HK-2 (cell line): Measurements from ENCODE around the gene ANKS1B.

Source experiments
- DNase-seq: peaks from one replicate; pipeline ENCODE4 v3.0.0-alpha.2; 2018; ENCODE audit not compliant: unreplicated experiment

ANKS1B gene

DNA sequence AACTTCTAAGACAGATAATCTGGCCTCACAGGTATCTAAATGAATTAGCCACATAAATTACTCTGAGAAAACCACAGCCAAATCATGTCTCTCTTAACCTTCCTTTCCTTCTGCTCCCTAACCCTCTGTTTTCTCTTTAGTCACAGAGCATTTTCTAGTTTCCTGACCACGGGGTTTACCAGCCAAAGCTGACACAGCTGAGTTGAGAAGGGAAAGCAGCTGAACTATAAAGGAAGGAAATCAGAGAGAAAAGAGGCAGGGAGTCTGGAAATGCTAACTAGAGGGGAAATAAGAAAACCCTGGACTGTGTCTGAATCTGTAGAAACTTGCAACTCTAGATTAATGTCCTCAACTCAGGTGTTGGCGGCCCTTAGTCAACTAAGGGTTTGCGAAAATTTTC lies 24.4 kb downstream of the ANKS1B start:
- DNase-seq = no peak

DNA sequence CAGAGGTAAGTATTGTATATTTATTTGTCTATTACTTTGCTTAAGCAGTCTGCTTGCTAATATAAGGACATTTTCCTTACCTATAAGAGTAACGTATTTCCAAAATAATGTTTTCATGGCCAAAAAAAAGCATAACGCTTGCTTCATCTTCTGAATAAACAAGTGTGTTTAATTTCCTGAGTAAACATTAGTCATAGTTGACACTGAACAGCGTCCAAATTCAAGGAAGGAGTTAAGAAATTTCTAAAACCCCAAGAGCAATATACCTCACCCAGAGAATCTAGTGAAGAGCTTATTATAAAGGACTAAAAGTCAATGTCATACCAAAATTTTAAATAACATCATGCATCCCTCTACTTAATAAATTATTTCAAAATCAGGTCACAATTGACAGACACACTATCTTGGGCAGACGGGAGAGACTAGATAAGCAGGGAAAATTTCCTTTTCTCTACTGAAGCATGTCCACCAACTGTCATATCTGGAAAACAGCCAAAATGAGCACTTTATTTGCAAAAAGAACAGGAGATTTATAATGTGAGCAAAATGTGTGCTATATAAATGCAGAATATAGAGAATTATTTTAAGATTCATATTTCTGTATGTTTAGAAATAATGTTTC lies 25.1 kb downstream of the ANKS1B start:
- no peak for DNase-seq

DNA sequence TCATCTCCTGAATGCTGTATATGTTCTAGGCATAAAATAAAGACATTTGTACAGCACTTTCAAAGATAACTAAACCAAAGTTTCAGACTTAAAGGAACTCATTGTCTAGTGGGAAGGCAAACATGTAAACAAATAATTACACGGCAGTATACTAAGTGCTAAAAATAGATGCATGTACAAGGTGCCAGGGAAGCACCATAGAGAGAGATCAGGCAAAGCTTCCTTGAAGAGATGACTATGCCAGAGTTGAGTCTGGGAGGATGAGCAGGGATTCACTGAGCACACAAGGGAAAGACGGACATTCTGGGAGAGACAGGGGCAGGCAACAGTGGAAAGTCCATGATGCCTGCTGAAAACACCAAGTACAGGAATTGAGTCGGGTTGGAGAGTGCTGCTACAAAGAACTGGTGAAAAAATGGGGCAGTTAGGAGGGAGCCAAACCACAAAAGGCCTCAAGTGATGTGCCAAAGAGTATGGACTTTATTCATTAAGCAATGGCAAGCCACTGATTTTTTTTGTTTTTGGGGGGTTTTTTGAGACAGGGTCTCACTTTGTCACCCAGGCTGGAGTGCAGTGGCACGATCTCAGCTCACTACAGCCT lies 26.8 kb downstream of the ANKS1B start:
- DNase-seq = no peak

DNA sequence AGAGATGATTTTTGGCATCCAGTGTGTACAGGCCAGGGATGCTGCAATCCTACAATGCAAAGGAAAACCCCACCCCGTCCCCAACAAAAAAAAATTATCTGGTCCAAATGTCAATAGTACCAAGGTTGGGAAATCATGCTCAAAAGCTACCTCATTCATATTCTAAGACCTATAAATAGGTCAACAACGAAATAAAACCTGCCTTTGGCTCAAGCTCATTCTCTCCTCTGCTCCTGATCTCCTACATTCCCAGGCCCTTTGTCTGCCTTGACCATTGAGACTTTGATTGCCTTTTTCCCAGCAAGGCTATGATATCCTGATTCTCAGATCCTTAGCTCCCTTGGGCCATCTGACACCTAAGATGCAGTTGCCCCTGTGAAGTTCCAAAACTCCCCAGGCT lies 30.0 kb downstream of the ANKS1B start:
- DNase-seq = no peak

DNA sequence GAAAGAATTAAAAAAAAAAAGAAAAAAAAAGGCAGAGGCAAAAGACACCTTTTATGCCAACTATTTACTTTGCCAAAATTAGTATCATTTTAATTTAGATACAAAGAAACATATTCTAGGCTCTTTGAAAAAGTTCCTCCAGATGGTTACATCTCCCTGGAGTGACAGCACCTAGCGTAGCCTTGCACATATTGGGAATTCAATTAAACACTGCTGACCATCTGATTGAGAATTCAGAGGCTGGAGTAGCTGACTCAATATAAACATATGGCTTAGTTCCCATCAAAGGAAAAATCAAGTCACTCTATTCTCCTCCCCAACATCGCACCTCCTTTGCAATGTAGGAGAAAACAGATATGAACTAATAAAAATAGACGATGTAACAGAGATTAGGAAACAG lies 36.4 kb downstream of the ANKS1B start:
- no peak for DNase-seq

DNA sequence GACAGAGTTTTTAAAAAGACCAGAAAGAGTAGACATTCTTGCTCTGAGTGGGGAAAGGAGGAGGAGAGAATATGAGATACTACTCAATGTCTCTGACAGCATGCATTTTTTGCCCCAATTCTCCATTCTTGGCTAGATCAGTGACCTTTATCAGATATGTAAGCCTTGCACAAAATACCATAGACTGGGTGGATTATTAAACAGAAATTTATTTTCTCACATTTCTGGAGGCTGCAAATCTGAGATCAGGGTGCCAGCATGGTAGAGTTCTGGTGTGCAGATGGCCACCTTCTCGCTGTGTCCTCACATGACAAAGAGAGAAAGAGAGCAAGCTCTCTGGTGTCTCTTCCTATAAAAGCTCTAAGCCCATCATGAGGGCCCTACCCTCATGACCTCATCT lies 38.6 kb downstream of the ANKS1B start:
- no peak for DNase-seq

DNA sequence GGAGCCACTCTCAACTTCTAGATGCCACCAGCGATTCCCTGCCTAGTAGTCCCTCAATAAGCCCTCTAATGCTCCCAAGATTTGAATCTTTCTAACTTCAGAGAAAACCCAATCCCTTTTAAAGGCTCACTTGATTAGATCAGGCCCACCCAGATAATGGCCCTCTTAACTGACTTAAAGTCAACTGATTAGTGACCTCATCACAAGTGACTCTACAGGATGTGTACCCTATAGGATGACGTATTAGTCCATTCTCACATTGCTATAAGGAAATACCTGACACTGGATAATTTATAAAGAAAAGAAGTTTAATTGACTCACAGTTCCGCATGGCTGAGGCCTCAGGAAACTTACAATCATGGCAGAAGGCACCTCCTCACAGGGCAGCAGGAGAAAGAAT lies 49.1 kb downstream of the ANKS1B start:
- DNase-seq = no peak

DNA sequence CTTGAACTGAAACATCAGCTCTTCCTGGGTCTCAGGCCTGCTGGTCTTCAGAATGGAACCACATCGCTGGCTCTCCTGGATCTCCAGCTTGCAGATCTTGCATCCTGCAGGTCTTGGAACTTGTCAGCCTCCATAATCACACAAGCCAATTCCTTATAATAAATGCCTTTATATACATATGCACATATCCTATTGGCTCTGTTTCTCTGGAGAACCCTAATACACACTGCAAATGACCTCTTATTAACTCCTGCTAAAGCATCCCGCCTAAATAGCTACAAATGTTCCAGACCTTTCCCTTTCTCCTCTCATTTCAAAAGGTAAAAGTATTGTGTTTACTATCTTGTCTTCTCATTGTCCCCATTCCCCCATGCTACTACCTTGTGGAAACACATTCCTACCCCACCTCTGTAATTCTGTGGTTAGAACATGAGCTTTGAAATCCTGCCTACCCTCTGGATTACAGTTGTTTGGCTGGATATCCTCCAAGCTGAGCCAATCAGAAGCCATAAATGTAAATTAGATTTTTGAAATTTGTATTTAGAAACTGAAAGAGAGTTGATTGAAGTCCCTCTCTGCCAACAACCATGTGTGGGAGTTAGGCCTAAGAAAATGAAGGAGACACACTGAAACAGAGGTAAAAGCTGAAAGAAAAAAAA lies 58.1 kb downstream of the ANKS1B start:
- no peak for DNase-seq

DNA sequence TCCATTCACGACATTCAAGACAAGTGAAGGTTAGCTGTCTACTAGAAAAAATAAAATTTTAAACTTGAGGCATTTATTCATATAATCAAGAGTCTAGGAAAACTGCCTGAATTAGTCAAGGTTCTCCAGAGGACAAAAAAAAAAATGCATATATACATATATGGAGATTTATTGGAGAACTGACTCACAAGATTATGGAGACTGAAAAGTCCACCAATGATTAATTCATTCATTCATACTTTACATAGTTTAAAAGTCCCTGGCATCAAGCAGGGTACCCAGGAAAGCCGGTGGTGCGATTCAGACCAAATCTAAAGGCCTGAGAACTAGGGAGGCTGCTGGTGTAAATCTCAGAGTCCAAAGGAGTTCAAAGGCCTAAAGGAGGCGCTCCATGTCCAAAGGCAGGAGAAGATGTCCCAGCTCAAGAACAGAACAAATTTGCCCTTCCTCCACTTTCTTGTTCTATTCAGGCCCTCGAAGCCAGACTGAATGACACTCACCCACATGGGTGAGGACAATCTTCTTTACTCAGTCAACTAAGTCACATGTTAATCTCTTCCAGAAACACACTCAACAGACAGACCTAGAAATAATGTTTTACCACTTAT lies 64.3 kb downstream of the ANKS1B start:
- DNase-seq = no peak

DNA sequence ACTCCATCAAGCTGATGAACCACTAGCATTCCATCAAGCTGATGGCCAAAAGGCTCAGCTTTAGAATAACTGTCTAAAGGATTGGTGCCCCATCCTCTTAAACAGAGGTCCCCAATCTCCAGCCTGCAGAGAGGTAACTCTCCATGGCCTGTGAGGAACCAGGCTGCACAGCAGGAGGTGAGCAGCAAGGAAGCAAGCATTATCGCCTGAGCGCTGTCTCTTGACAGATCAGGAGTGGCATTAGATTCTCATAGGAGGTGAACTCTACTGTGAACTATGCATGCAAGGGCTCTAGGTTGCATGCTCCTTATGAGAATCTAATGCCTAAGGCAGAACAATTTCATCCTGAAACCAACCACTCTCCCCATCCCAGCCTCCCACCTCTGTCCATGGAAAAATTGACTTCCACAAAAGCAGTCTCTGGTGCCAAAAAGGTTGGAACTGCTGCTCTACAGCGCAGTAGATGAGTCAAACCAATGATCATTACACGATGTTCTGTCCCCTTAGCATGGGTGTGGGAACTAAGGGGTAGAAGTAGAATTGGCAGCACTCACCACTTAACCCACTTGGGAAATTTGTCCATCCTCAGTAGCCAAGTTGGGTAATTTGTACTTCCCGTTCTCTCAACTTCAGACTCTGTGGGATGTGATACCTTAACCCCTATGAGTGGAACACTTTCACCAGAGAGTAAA lies 66.9 kb downstream of the ANKS1B start:
- DNase-seq = no peak

DNA sequence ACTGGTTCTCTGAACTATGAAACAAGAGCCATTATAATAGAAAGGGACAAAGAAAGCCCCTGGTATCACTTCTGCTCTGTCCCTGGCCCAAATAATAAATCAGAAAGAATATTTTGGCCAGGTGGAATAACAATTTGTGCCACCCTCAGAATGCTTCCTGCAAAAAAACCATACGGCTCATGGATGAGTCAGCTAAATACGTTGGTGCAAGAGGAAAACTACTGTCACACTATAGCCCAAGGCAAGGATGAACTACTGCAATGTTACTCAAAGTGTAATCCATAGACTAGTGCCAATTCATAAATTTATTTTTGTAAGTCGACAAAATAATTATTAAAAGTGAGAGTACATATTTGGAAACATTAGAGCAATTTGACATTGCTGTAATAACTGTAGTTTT lies 68.2 kb downstream of the ANKS1B start:
- no peak for DNase-seq

DNA sequence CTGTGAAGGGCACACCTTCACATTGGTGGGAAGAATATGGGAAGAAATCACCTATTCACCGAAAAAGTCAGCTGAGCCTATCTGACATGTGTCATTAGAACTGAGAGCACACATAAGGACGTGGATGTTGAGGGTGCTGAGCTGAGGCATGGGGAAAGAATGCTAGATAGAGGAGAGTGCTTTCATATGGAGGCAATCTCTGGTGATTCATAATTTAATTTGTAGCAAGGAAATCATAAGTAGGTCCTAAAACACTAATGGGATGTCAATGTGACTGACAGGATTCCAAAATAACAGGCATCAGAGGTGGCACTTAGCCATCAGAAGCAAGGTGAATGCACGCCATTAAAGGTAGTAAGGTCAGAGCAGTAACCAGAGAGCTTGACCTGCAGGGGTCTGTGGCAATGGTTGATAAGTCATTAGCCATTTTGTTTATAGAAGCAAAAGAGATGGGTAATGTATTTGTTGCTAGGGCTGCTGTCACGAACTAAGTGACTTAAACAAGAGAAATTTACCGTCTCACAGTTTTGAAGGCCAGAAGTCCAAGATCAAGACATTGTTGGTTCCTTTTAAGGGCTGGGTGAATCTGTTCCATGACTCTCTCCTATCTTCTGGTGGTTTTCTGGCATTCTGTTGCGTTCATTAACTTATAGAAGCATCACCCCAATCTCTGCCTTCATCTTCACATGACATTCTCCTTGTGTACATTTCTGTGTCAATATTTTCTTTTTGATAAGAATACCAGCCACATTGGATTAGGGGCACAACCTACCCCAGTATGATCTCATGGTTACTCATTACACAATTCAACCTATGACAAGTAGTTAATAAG lies 69.3 kb downstream of the ANKS1B start:
- peak; percentile 41 for DNase-seq

DNA sequence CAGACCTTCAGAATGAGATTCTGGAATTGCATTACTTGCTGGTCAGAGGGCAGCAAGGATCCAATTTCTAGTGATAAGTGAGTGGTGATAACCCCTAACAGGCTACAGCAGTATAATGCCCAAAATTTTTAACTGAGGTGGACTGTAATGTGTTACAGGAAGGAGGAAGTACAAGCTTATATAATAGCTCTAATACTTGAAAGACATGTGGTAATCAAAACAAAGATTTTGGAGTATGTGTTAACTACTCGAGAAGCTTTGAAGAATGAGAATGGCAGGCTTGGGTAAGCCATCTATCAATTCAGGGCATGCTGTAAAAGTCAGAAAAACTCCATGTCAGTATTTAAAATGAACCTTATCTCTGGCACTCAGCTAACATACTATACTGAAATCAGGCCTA lies 70.5 kb downstream of the ANKS1B start:
- no peak for DNase-seq

DNA sequence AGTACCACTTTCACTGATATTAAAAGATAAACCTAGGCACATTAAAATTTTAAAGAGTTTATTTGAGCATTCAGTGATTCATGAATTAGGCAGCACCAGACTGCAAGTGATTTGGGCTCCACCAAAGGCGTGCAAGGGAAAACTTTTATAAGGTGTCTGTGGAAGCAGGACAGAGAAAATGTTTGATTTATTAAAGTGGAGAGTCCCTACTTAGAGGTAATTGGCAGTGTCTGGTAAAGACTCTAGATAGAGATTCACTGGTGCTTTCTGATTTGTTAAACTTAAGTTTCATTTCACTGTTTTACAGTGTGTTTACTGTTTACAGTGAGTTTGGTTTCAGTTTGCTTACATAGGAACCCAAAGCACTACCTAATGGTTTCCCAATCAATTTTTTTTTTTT lies 72.8 kb downstream of the ANKS1B start:
- DNase-seq = no peak

DNA sequence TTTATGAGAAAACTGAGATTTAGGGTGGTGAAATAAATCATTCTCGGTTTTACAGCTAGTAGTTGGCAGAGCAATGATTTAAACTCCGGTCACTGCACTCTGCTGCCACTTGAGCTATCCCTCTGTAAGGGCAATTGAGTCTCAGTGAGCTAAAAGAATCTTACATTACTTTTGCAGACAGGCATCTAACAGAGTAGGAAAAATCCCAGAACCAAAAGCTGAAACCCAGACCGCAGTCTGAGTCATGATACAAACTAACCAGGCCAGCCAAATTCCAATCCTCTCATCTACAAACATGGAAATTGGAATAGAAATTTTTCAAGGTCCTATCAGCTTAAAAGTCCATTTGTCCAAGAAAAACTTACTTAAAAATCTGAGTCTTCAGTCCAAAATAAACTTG lies 73.7 kb downstream of the ANKS1B start:
- peak; percentile 59 for DNase-seq

DNA sequence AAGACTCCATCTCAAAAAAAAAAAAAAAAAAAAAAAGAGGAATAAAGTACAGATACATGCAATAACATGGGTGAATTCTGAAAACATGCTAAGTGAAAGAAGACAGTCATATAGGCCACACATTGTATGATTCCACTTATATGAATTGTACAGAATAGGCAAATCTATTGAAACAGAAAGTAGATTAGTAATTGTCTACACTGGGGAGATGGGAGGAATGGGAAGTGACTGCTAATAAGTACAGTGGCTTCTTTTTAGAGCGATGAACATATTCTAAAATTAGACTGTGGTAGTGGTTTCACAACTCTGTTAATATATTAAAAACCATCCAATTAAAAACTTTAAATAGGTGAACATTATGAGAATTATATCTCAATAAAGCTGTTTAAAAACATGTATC lies 74.4 kb downstream of the ANKS1B start:
- DNase-seq = no peak

DNA sequence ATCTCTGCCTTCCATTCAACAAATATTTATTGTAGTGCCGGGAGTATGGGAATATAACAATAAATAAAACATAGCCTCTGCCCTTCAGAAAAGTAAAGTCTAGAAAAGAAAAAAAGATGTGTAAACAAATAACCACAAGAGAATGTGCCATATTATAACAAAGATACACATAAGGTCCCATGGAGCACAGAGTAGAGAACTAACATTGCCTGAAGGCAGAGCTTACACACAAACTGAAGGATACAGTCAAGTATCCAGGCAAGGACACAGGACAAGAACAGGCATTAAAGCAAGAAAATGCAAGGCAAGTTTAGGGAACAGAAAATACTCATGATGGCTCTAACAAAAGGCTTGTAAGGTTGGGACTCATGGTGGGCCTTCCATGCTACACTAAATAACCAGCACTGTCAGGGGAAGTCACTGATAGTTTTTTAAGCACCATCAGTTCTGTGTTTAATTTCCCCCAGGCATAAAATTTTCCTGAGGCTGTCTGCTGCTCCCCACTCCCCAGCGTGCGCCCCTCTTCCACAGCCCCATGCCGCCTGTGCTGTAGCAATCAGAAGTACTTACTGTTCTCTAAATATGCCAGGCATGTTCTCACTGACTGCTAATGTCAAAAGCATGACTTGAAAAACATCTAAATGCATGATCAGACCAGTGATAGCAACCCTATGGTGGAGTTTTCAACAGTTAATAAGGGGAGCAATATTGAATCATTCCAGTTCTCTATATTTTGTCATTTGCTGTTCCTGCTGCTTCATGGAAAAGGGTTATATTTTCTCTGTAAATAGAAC lies 77.8 kb downstream of the ANKS1B start:
- no peak for DNase-seq

DNA sequence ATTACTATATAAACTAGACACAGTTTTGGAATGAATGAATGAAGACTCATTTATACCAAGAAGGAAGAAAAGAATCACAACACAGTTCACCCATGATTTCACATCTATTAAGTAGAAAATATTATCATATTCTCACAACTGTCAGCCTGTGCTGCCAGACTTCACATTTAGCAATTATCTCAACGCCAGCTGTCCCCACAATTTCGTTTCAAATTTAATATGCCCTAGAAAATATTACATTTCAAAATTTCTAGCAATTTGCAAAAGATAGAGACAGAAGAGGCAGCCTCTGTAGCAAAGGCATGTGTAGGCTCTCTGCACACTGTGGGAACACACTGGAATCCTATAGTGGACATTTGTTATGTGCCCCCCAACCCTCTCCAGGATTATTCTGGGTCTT lies 83.6 kb downstream of the ANKS1B start:
- no peak for DNase-seq

DNA sequence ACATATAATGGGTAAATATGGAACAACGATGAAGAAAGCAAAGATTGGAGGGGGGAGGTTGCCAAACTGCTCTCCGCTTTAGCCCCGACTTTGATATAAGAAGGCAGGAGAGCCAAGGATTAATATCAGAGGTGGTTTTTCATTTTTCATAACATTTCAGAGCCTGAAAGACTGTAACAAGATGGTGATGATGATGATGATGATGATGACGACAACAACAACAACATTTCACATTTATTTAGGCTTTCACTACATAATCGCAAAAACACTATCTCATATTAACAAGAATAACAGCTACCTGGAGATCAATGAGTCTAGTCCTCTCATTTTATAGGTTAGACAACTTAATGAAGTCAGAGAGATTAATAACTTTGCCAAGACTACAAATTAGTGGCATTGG lies 86.1 kb downstream of the ANKS1B start:
- no peak for DNase-seq

DNA sequence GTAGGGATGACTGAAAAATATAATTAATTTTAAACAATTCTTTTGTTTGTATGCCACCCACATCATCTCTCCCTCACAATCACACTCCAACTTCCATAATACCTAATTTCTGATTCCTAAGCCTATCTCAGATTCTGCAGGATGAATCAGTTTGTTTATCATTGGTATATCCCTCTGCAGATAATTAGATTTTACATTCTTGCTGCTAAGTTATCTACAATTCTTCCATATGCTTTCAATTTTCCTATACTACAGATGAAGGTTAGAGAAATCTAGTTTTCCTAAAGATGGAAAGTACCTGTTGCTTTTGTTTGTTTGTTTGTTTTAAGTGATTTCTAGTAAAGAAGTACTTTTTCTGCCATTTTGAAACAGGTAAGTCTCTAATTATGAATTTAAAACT lies 105.3 kb downstream of the ANKS1B start:
- DNase-seq = no peak

DNA sequence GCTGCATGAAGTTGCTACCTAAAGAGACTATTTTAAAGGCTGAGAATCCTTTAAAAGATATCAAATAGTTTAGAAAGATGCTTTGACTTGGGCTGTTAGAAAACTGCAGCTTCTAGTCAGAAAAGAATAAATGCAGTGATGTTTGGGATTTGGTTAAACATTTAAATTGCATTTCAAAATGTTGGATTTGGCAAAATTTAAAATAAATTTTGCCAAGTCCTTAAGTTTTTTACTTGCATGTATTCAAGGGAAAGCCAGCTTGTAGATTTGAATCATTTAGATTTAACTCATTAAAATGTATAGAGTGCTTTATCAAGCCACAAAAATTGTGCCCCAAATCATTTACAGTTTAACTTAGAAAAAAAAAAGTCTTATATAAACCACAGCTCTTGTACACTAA lies 109.7 kb downstream of the ANKS1B start:
- DNase-seq = no peak
